K562 (cell line): ENCODE results near the gene NR1D1. TPM values are rescaled to one million over a fixed set of nuclear protein-coding genes. Genes with fewer than 3 reads are reported as not detected.
A peak's percentile ranks its signal among the peaks of the same experiment; 100 is the strongest.

Experiments used
- CBX3 ChIP-seq, 2 experiments: IDR thresholded peaks; 1 replicate in 1 of 2; 2 replicates in 1 of 2; pipeline ENCODE4 v1.6.1; 2012; ENCODE audit warnings: inconsistent platforms in 2 of 2, low read length in 2 of 2, borderline replicate concordance in 1 of 2, control low read depth in 1 of 2
- FOXK2 ChIP-seq, 2 experiments: fragments of 450-650 bp; IDR thresholded peaks in 1 of 2; conservative IDR thresholded peaks in 1 of 2; 2 replicates each; pipeline ENCODE4 v1.6.1; 2016; ENCODE audit warnings: low read depth in 2 of 2, mild to moderate bottlenecking in 1 of 2
- HCFC1 ChIP-seq: IDR thresholded peaks from 2 replicates; pipeline ENCODE4 v1.6.1; 2012; ENCODE audit warnings: low read depth, low read length, improper control_type of control experiment
- HMG20B ChIP-seq: fragments of 250-450 bp; sonication (Bioruptor Pico); IDR thresholded peaks from 2 replicates; pipeline ENCODE4 v1.5.0; 2021; ENCODE audit warnings: mild to moderate bottlenecking
- KAT8 ChIP-seq: fragments of 450-650 bp; IDR thresholded peaks from 2 replicates; pipeline ENCODE4 v1.6.1; 2016; ENCODE audit warnings: low read depth, mild to moderate bottlenecking
- MCM2 ChIP-seq: fragments of 450-650 bp; IDR thresholded peaks from 2 replicates; pipeline ENCODE4 v1.6.1; 2017; ENCODE audit warnings: low read depth, mild to moderate bottlenecking
- MXI1 ChIP-seq: IDR thresholded peaks from 2 replicates; pipeline ENCODE4 v1.6.1; 2011; ENCODE audit warnings: low read depth, mild to moderate bottlenecking, improper control_type of control experiment, low read length
- PHF20 ChIP-seq: fragments of 450-650 bp; IDR thresholded peaks from 2 replicates; pipeline ENCODE4 v1.6.1; 2018; ENCODE audit not compliant: partially characterized antibody
- PHTF2 ChIP-seq: fragments of 250-450 bp; sonication (Bioruptor Pico); IDR thresholded peaks from 2 replicates; pipeline ENCODE4 v1.5.0; 2021; ENCODE audit warnings: mild to moderate bottlenecking
- POLR3A ChIP-seq: IDR thresholded peaks from 2 replicates; pipeline ENCODE4 v1.6.1; 2011; ENCODE audit warnings: borderline replicate concordance, mild to moderate bottlenecking, moderate library complexity; ENCODE audit not compliant: insufficient read length, insufficient read depth; ENCODE audit errors: extremely low read depth
- PRPF4 ChIP-seq: fragments of 200-400 bp; formaldehyde crosslinking; IDR thresholded peaks from one replicate; pipeline ENCODE4 v1.6.1; 2017; ENCODE audit warnings: low read length, low read depth, mild to moderate bottlenecking; ENCODE audit not compliant: insufficient read depth, poor library complexity, severe bottlenecking
- RUNX1 ChIP-seq: sonication (generic); IDR thresholded peaks from 2 replicates; pipeline ENCODE4 v1.6.1; 2016; ENCODE audit warnings: antibody characterized with exemption, low read depth
- ZFP30 ChIP-seq: fragments of 250-450 bp; sonication (Bioruptor Pico); IDR thresholded peaks from 2 replicates; pipeline ENCODE4 v1.8.0; 2022; ENCODE audit warnings: moderate library complexity, mild to moderate bottlenecking, inconsistent platforms, borderline replicate concordance
- ZFX ChIP-seq: sonication (generic); formaldehyde crosslinking; IDR thresholded peaks from 2 replicates; pipeline ENCODE4 v1.8.0; 2022; ENCODE audit warnings: mild to moderate bottlenecking, missing genetic modification reagents, moderate library complexity
- ZNF184 ChIP-seq: sonication (generic); formaldehyde crosslinking; IDR thresholded peaks from 2 replicates; pipeline ENCODE4 v1.5.0; 2020; ENCODE audit warnings: missing genetic modification reagents
- ZNF224 ChIP-seq: sonication (generic); formaldehyde crosslinking; IDR thresholded peaks from 2 replicates; pipeline ENCODE4 v1.8.0; 2022; ENCODE audit warnings: mild to moderate bottlenecking, missing genetic modification reagents
- polyA plus RNA-seq, 8 experiments: library from polyadenylated mRNA; depleted of rRNA in 4 of 8; stranded (reverse) in 5 of 8; unstranded in 3 of 8; fragments of >200 nt; fragmentation: Nextera tagmentation in 2 of 8; fragmentation: Illumina TruSeq in 1 of 8; extraction: Ambion mirVana in 2 of 8; extraction: Trizol in 1 of 8; gene quantifications; 2 replicates each; pipeline versions ENCODE4 v1.2.1 to v1.2.3, GENCODE V29; 2011 to 2014; ENCODE audit warnings: inconsistent platforms in 1 of 8, missing spikeins in 1 of 8
- total RNA-seq, 7 experiments: library from RNA; depleted of rRNA in 6 of 7; stranded (reverse); fragments of >200 nt in 6 of 7; fragmentation: Illumina TruSeq in 2 of 7; extraction: Trizol in 2 of 7; gene quantifications; 2 replicates each; pipeline versions ENCODE4 v1.2.1 to v1.2.3, GENCODE V29; 2011 to 2021; ENCODE audit warnings: low replicate concordance in 1 of 7
- TF ChIP-seq, protein P1 (sequence below), 2 experiments: fragments of 450-650 bp; IDR thresholded peaks; 2 replicates each; pipeline ENCODE4 v1.6.1; 2016
- TF ChIP-seq, protein P2 (sequence below): fragments of 250-450 bp; sonication (Bioruptor Pico); IDR thresholded peaks from 2 replicates; pipeline ENCODE4 v1.4.0; 2020
- TF ChIP-seq, protein P3 (sequence below), 2 experiments: fragments of 250-450 bp in 1 of 2; fragments of 450-650 bp in 1 of 2; sonication (Bioruptor Pico) in 1 of 2; IDR thresholded peaks; 2 replicates each; pipeline versions ENCODE4 v1.6.1 to v1.8.0; 2016 to 2021; ENCODE audit warnings: mild to moderate bottlenecking in 2 of 2, moderate library complexity in 2 of 2, missing compliant biosample characterization in 1 of 2, missing genetic modification characterization in 1 of 2
- TF ChIP-seq, protein P4 (sequence below): fragments of 200-400 bp; formaldehyde crosslinking; IDR thresholded peaks from 2 replicates; pipeline ENCODE4 v1.6.1; 2017; ENCODE audit warnings: mild to moderate bottlenecking, low read depth, low read length, moderate library complexity
- TF ChIP-seq, protein P5 (sequence below): fragments of 450-650 bp; formaldehyde crosslinking; IDR thresholded peaks from 2 replicates; pipeline ENCODE4 v1.4.0; 2020; ENCODE audit warnings: mild to moderate bottlenecking

NR1D1 gene
- total and polyA plus RNA-seq, 9 of the 15 experiments (the other 6 are each of a cell fraction or from before 2014, with no cell fraction given): 0.25 to 7.7 (median 0.65) TPM

DNA sequence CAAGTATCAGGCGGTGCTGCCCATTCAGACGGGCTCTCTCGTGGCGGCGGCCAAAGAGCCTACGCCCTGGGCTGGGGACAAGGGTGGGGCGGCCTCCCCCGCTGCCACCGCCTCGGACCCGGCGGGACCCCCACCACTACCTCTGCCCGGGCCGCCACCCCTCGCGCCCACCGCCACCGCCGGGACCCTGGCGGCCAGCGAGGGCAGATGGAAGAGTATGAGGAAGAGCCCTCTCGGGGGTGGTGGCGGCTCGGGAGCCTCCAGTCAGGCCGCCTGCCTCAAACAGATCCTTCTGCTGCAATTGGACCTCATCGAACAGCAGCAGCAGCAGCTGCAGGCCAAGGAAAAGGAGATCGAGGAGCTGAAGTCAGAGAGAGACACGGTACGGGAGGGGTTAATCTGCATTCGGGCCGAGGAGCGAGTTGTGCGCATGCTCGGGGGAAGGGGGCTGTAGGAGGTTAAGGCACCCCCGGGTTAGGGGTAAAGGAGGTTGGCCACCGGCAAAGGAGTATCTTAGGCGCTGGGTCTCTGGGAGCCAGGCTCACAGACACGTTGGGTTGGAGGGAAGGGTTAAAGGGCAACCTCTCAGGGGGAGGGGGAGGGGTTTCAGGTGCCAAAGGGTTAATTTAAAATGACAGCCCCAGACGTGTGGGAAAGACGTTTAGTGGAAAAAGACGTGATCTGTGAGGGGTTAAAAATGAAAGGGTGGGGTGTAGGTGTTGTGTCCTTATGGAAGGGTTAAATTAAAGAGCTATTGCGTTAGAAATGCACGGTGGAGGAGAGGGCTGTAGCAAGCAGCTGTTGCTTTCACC, 22.8 kb upstream of the NR1D1 start (continued):
- TF ChIP-seq CBX3 (IDR thresholded peaks at IDR 0.05; ENCODE audit: borderline replicate concordance in 1 of 2, low read length in 2 of 2): 0 out of 3 replicates have a peak, but pooled peaks of 1 of the 2 experiments have one; percentile 33
- TF ChIP-seq KAT8: no peak
- TF ChIP-seq HCFC1: no peak
- no peak for TF ChIP-seq ZFX (CRISPR knock-in tag)
- no peak for TF ChIP-seq ZFP30 (CRISPR knock-in tag)
- no peak for TF ChIP-seq MCM2
- no peak for TF ChIP-seq POLR3A
- TF ChIP-seq RUNX1: no peak
- TF ChIP-seq, protein P1, sequence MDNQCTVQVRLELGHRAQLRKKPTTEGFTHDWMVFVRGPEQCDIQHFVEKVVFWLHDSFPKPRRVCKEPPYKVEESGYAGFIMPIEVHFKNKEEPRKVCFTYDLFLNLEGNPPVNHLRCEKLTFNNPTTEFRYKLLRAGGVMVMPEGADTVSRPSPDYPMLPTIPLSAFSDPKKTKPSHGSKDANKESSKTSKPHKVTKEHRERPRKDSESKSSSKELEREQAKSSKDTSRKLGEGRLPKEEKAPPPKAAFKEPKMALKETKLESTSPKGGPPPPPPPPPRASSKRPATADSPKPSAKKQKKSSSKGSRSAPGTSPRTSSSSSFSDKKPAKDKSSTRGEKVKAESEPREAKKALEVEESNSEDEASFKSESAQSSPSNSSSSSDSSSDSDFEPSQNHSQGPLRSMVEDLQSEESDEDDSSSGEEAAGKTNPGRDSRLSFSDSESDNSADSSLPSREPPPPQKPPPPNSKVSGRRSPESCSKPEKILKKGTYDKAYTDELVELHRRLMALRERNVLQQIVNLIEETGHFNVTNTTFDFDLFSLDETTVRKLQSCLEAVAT (IDR thresholded peaks at IDR 0.05): peak in 1 of 2 experiments; percentile 75; a peak in 2 of 4 replicates
- TF ChIP-seq, protein P2, sequence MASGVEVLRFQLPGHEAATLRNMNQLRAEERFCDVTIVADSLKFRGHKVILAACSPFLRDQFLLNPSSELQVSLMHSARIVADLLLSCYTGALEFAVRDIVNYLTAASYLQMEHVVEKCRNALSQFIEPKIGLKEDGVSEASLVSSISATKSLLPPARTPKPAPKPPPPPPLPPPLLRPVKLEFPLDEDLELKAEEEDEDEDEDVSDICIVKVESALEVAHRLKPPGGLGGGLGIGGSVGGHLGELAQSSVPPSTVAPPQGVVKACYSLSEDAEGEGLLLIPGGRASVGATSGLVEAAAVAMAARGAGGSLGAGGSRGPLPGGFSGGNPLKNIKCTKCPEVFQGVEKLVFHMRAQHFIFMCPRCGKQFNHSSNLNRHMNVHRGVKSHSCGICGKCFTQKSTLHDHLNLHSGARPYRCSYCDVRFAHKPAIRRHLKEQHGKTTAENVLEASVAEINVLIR (CRISPR knock-in tag): no peak
- TF ChIP-seq, protein P3, sequence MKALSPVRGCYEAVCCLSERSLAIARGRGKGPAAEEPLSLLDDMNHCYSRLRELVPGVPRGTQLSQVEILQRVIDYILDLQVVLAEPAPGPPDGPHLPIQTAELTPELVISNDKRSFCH (CRISPR knock-in tag; IDR thresholded peaks at IDR 0.05): no peak
- TF ChIP-seq, protein P3 (tag; IDR thresholded peaks at IDR 0.05): no peak
- TF ChIP-seq ZNF224 (CRISPR knock-in tag): no peak
- TF ChIP-seq, protein P4, sequence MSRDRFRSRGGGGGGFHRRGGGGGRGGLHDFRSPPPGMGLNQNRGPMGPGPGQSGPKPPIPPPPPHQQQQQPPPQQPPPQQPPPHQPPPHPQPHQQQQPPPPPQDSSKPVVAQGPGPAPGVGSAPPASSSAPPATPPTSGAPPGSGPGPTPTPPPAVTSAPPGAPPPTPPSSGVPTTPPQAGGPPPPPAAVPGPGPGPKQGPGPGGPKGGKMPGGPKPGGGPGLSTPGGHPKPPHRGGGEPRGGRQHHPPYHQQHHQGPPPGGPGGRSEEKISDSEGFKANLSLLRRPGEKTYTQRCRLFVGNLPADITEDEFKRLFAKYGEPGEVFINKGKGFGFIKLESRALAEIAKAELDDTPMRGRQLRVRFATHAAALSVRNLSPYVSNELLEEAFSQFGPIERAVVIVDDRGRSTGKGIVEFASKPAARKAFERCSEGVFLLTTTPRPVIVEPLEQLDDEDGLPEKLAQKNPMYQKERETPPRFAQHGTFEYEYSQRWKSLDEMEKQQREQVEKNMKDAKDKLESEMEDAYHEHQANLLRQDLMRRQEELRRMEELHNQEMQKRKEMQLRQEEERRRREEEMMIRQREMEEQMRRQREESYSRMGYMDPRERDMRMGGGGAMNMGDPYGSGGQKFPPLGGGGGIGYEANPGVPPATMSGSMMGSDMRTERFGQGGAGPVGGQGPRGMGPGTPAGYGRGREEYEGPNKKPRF: no peak
- TF ChIP-seq PRPF4: no peak
- TF ChIP-seq PHTF2 (CRISPR knock-in tag): no peak
- TF ChIP-seq, protein P5, sequence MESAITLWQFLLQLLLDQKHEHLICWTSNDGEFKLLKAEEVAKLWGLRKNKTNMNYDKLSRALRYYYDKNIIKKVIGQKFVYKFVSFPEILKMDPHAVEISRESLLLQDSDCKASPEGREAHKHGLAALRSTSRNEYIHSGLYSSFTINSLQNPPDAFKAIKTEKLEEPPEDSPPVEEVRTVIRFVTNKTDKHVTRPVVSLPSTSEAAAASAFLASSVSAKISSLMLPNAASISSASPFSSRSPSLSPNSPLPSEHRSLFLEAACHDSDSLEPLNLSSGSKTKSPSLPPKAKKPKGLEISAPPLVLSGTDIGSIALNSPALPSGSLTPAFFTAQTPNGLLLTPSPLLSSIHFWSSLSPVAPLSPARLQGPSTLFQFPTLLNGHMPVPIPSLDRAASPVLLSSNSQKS: no peak
- no peak for TF ChIP-seq ZNF184 (CRISPR knock-in tag)
- no peak for TF ChIP-seq HMG20B (CRISPR knock-in tag)
- TF ChIP-seq PHF20: peak; percentile 38
- TF ChIP-seq MXI1: peak; percentile 50
- TF ChIP-seq FOXK2 (conservative IDR thresholded peaks at IDR 0.05 in 1 of 2, IDR thresholded peaks at IDR 0.05 in 1 of 2; ENCODE audit: low read depth in 2 of 2): no peak
